Loucy (cell line): ENCODE data around the gene PC.

Experiments
- CTCF ChIP-seq: fragments of 200-600 bp; sonication (generic); conservative IDR thresholded peaks from 2 replicates; pipeline ENCODE4 v1.5.1; 2014; ENCODE audit warnings: mild to moderate bottlenecking, antibody characterized with exemption, low read length
- EZH2phosphoT487 ChIP-seq: fragments of 200-600 bp; IDR thresholded peaks from 2 replicates; pipeline ENCODE4 v1.6.1; 2018; ENCODE audit warnings: antibody characterized with exemption, mild to moderate bottlenecking, moderate library complexity, borderline replicate concordance

GRCh38 chr11:66868726-66869566 is 89.2 kb downstream of the PC start:
- TF ChIP-seq CTCF (peak; percentile 60), EZH2phosphoT487 (no peak)
